HepG2 (cell line): Measurements from ENCODE around the gene ZFYVE21. TPM values are rescaled to one million over a fixed set of nuclear protein-coding genes. Genes with fewer than 3 reads are reported as not detected.

Source experiments
- AGO2 ChIP-seq: fragments of 200-400 bp; formaldehyde crosslinking; optimal IDR thresholded peaks from 2 replicates; pipeline ENCODE3; 2017; ENCODE audit warnings: mild to moderate bottlenecking, low read depth, low read length, moderate library complexity
- AKAP8 ChIP-seq: sonication (generic); formaldehyde crosslinking; IDR thresholded peaks from 2 replicates; pipeline ENCODE4 v1.5.1; 2020; ENCODE audit warnings: mild to moderate bottlenecking, missing genetic modification reagents
- FOXP1 ChIP-seq, 2 experiments: fragments of 450-650 bp in 1 of 2; IDR thresholded peaks; 2 replicates each; pipeline ENCODE4 v1.6.1; 2017 to 2018; ENCODE audit warnings: antibody characterized with exemption in 1 of 2
- GFI1 ChIP-seq: sonication (generic); formaldehyde crosslinking; IDR thresholded peaks from 2 replicates; pipeline ENCODE4 v1.5.0; 2020; ENCODE audit warnings: missing genetic modification reagents, mild to moderate bottlenecking, borderline replicate concordance
- PPARG ChIP-seq: conservative IDR thresholded peaks from 2 replicates; pipeline ENCODE4 v1.6.1; 2016; ENCODE audit warnings: missing biosample characterization, missing genetic modification reagents
- ZNF101 ChIP-seq: sonication (generic); formaldehyde crosslinking; IDR thresholded peaks from 2 replicates; pipeline ENCODE4 v1.4.0; 2020; ENCODE audit warnings: mild to moderate bottlenecking, low read depth, missing genetic modification reagents, borderline replicate concordance
- ZNF274 ChIP-seq: sonication (generic); formaldehyde crosslinking; IDR thresholded peaks from 2 replicates; pipeline ENCODE4 v1.5.1; 2020; ENCODE audit warnings: mild to moderate bottlenecking, missing genetic modification reagents
- ZNF558 ChIP-seq: sonication (generic); formaldehyde crosslinking; IDR thresholded peaks from 2 replicates; pipeline ENCODE4 v1.9.0; 2022; ENCODE audit warnings: mild to moderate bottlenecking, missing genetic modification reagents, borderline replicate concordance
- ZNF703 ChIP-seq: sonication (generic); formaldehyde crosslinking; IDR thresholded peaks from 2 replicates; pipeline ENCODE4 v1.5.1; 2020; ENCODE audit warnings: missing genetic modification reagents, mild to moderate bottlenecking, moderate library complexity, borderline replicate concordance
- ZNF724P ChIP-seq: sonication (generic); formaldehyde crosslinking; IDR thresholded peaks from 2 replicates; pipeline ENCODE4 v1.8.0; 2022; ENCODE audit warnings: missing genetic modification reagents, borderline replicate concordance
- ZNF891 ChIP-seq: sonication (generic); formaldehyde crosslinking; IDR thresholded peaks from 2 replicates; pipeline ENCODE4 v1.5.0; 2020; ENCODE audit warnings: mild to moderate bottlenecking, missing genetic modification reagents
- polyA plus RNA-seq, 8 experiments: library from polyadenylated mRNA; depleted of rRNA in 3 of 8; stranded (reverse) in 7 of 8; unstranded in 1 of 8; fragments of >200 nt; fragmentation: Illumina TruSeq in 4 of 8; extraction: Trizol in 4 of 8; gene quantifications; 2 replicates each; pipeline versions ENCODE4 v1.2.1 to v1.2.3, GENCODE V29; 2011 to 2016; ENCODE audit warnings: low read depth in 4 of 8, missing spikeins in 1 of 8, mixed read lengths in 1 of 8; ENCODE audit not compliant: insufficient read depth in 1 of 8
- total RNA-seq, 5 experiments: library from RNA; depleted of rRNA; stranded (reverse); fragments of >200 nt; fragmentation: Illumina TruSeq; extraction: Trizol; gene quantifications; 2 replicates each; pipeline ENCODE4 v1.2.3, GENCODE V29; 2016; ENCODE audit warnings: low read depth in 1 of 5
- TF ChIP-seq, protein P1 (sequence below): sonication (generic); formaldehyde crosslinking; IDR thresholded peaks from 2 replicates; pipeline ENCODE4 v1.4.0; 2020; ENCODE audit warnings: missing genetic modification reagents, mild to moderate bottlenecking, borderline replicate concordance
- TF ChIP-seq, protein P2 (sequence below): sonication (generic); formaldehyde crosslinking; IDR thresholded peaks from 2 replicates; pipeline ENCODE4 v1.5.0; 2020; ENCODE audit warnings: missing genetic modification reagents
- TF ChIP-seq, protein P3 (sequence below): sonication (generic); formaldehyde crosslinking; IDR thresholded peaks from 2 replicates; pipeline ENCODE4 v1.5.0; 2020; ENCODE audit warnings: missing genetic modification reagents, mild to moderate bottlenecking, borderline replicate concordance
- TF ChIP-seq, protein P4 (sequence below): IDR thresholded peaks from 2 replicates; pipeline ENCODE4 v1.6.1; 2016; ENCODE audit warnings: low read depth, missing genetic modification reagents, missing compliant biosample characterization

ZFYVE21 gene
- total and polyA plus RNA-seq, 2 of the 13 experiments (the other 11 are each of a cell fraction or from before 2014, with no cell fraction given): 34.3 to 34.4 TPM

DNA sequence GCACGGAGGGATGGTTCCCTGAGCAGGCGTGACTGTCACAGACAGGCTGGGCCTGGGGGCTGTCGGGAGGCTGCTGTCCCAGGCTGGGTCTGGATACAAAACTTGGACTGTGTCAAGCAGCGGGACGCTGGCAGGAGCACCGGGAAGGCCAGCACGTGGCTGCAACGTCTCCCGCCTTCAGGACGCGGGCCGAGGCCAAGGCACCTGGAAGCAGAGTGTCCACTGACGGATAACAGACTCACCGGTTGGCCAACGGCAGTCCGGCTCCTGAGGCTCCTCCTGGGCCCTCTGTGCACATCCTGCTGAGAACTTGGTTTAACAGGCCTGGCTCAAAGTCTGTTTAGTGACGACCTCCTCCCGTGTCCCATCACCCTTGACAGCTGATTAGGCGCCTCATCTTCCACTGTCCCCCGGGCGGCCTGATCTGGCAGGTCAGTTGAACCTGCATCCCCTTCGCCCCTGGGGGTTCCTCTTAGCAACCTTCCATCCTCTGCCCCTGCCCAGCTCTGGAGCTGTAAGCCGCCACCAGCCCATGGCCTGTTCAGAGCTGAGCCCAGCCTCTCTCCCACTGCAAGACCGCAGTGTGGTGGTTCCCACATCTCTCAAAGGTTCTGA lies 2.9 kb upstream of the ZFYVE21 start (continued):
- TF ChIP-seq, protein P1, sequence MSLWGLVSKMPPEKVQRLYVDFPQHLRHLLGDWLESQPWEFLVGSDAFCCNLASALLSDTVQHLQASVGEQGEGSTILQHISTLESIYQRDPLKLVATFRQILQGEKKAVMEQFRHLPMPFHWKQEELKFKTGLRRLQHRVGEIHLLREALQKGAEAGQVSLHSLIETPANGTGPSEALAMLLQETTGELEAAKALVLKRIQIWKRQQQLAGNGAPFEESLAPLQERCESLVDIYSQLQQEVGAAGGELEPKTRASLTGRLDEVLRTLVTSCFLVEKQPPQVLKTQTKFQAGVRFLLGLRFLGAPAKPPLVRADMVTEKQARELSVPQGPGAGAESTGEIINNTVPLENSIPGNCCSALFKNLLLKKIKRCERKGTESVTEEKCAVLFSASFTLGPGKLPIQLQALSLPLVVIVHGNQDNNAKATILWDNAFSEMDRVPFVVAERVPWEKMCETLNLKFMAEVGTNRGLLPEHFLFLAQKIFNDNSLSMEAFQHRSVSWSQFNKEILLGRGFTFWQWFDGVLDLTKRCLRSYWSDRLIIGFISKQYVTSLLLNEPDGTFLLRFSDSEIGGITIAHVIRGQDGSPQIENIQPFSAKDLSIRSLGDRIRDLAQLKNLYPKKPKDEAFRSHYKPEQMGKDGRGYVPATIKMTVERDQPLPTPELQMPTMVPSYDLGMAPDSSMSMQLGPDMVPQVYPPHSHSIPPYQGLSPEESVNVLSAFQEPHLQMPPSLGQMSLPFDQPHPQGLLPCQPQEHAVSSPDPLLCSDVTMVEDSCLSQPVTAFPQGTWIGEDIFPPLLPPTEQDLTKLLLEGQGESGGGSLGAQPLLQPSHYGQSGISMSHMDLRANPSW (CRISPR knock-in tag): no peak
- TF ChIP-seq AKAP8 (CRISPR knock-in tag) (no peak), ZNF891 (CRISPR knock-in tag) (no peak), FOXP1 (IDR thresholded peaks at IDR 0.05) (no peak), FOXP1 (CRISPR knock-in tag; IDR thresholded peaks at IDR 0.05) (no peak), GFI1 (CRISPR knock-in tag) (no peak), ZNF558 (CRISPR knock-in tag) (no peak), ZNF101 (CRISPR knock-in tag) (no peak), ZNF274 (CRISPR knock-in tag) (no peak), ZNF724P (CRISPR knock-in tag) (no peak), ZNF703 (CRISPR knock-in tag) (no peak), PPARG (no peak), AGO2 (no peak)
- TF ChIP-seq, protein P2, sequence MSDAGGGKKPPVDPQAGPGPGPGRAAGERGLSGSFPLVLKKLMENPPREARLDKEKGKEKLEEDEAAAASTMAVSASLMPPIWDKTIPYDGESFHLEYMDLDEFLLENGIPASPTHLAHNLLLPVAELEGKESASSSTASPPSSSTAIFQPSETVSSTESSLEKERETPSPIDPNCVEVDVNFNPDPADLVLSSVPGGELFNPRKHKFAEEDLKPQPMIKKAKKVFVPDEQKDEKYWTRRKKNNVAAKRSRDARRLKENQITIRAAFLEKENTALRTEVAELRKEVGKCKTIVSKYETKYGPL (CRISPR knock-in tag): no peak
- TF ChIP-seq, protein P3, sequence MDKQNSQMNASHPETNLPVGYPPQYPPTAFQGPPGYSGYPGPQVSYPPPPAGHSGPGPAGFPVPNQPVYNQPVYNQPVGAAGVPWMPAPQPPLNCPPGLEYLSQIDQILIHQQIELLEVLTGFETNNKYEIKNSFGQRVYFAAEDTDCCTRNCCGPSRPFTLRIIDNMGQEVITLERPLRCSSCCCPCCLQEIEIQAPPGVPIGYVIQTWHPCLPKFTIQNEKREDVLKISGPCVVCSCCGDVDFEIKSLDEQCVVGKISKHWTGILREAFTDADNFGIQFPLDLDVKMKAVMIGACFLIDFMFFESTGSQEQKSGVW (CRISPR knock-in tag): no peak
- TF ChIP-seq, protein P4, sequence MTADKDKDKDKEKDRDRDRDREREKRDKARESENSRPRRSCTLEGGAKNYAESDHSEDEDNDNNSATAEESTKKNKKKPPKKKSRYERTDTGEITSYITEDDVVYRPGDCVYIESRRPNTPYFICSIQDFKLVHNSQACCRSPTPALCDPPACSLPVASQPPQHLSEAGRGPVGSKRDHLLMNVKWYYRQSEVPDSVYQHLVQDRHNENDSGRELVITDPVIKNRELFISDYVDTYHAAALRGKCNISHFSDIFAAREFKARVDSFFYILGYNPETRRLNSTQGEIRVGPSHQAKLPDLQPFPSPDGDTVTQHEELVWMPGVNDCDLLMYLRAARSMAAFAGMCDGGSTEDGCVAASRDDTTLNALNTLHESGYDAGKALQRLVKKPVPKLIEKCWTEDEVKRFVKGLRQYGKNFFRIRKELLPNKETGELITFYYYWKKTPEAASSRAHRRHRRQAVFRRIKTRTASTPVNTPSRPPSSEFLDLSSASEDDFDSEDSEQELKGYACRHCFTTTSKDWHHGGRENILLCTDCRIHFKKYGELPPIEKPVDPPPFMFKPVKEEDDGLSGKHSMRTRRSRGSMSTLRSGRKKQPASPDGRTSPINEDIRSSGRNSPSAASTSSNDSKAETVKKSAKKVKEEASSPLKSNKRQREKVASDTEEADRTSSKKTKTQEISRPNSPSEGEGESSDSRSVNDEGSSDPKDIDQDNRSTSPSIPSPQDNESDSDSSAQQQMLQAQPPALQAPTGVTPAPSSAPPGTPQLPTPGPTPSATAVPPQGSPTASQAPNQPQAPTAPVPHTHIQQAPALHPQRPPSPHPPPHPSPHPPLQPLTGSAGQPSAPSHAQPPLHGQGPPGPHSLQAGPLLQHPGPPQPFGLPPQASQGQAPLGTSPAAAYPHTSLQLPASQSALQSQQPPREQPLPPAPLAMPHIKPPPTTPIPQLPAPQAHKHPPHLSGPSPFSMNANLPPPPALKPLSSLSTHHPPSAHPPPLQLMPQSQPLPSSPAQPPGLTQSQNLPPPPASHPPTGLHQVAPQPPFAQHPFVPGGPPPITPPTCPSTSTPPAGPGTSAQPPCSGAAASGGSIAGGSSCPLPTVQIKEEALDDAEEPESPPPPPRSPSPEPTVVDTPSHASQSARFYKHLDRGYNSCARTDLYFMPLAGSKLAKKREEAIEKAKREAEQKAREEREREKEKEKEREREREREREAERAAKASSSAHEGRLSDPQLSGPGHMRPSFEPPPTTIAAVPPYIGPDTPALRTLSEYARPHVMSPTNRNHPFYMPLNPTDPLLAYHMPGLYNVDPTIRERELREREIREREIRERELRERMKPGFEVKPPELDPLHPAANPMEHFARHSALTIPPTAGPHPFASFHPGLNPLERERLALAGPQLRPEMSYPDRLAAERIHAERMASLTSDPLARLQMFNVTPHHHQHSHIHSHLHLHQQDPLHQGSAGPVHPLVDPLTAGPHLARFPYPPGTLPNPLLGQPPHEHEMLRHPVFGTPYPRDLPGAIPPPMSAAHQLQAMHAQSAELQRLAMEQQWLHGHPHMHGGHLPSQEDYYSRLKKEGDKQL: no peak
